PC-3 (cell line): ENCODE results near the gene UBE4A. TPM values are rescaled to one million over a fixed set of nuclear protein-coding genes. Genes with fewer than 3 reads are reported as not detected.
A peak's percentile ranks its signal among the peaks of the same experiment; 100 is the strongest.

Source experiments
- ATAC-seq: fragments of 200-7000 bp; cut with Tn5 transposase; 2 replicates; pipeline ENCODE4 v1.9.1; 2020; ENCODE audit warnings: mild to moderate bottlenecking, moderate library complexity
- BruUV-seq: library from RNA; stranded (reverse); fragments of 400-500 nt; replicated peaks from 2 replicates; lab custom pipeline; 2021; lab: Mats Ljungman, UMichigan
- CTCF ChIA-PET: fragments of 300-600 bp; sonication (Branson Sonifier 250); formaldehyde crosslinking; loops from one replicate; lab custom pipeline; 2022; ENCODE audit warnings: antibody characterized with exemption; lab: Charles Lee
- POLR2A ChIA-PET: fragments of 300-600 bp; sonication (Branson Sonifier 250); formaldehyde crosslinking; loops from one replicate; lab custom pipeline; 2022; ENCODE audit warnings: antibody characterized with exemption; ENCODE audit not compliant: unreplicated experiment; lab: Charles Lee
- DNase-seq: peaks from one replicate; pipeline ENCODE4 v3.0.0-alpha.2; 2015
- H2AFZ ChIP-seq: fragments of 300-600 bp; sonication (generic); 2 replicates; pipeline ENCODE4 v1.6.0; 2016; ENCODE audit warnings: antibody characterized with exemption, low read length
- H3F3A ChIP-seq: fragments of 300-600 bp; sonication (generic); one replicate; pipeline ENCODE4 v1.6.0; 2017; ENCODE audit warnings: antibody characterized with exemption, low read length, control low read depth, mild to moderate bottlenecking; ENCODE audit not compliant: unreplicated experiment
- H3K27ac ChIP-seq: fragments of 300-600 bp; sonication (generic); 2 replicates; pipeline ENCODE4 v1.5.1; 2016; ENCODE audit warnings: mild to moderate bottlenecking, low read length
- H3K27me3 ChIP-seq: fragments of 300-600 bp; sonication (generic); 2 replicates; pipeline ENCODE4 v1.6.1; 2016; ENCODE audit warnings: low read length, mixed read lengths
- H3K36me3 ChIP-seq: fragments of 300-600 bp; sonication (generic); 2 replicates; pipeline ENCODE4 v1.6.1; 2016; ENCODE audit warnings: low read depth, mixed run types, low read length, mixed read lengths
- H3K4me1 ChIP-seq: fragments of 300-600 bp; sonication (generic); 2 replicates; pipeline ENCODE4 v1.5.1; 2016; ENCODE audit warnings: low read length; ENCODE audit not compliant: insufficient read depth
- H3K4me2 ChIP-seq: fragments of 300-600 bp; sonication (generic); 2 replicates; pipeline ENCODE4 v1.6.0; 2016; ENCODE audit warnings: low read length
- H3K4me3 ChIP-seq: fragments of 300-600 bp; sonication (generic); 2 replicates; pipeline ENCODE4 v1.5.1; 2016; ENCODE audit warnings: mild to moderate bottlenecking, low read length, mixed read lengths
- H3K79me2 ChIP-seq: fragments of 300-600 bp; sonication (generic); 2 replicates; pipeline ENCODE4 v1.6.1; 2017; ENCODE audit warnings: low read length, mixed read lengths
- H3K9ac ChIP-seq: fragments of 300-600 bp; sonication (generic); 2 replicates; pipeline ENCODE4 v1.6.0; 2016; ENCODE audit warnings: mild to moderate bottlenecking, low read length
- H3K9me2 ChIP-seq: fragments of 300-600 bp; sonication (generic); replicated peaks from 2 replicates; pipeline ENCODE4 v1.6.1; 2016; ENCODE audit warnings: mixed run types, low read length, mixed read lengths
- H3K9me3 ChIP-seq: fragments of 300-600 bp; sonication (generic); 2 replicates; pipeline ENCODE4 v1.6.1; 2016; ENCODE audit warnings: low read length, mixed read lengths
- H4K20me1 ChIP-seq: fragments of 300-600 bp; sonication (generic); 2 replicates; pipeline ENCODE4 v1.6.1; 2016; ENCODE audit warnings: low read length, mixed read lengths
- EZH2 ChIP-seq: fragments of 300-600 bp; sonication (generic); IDR thresholded peaks from one replicate; pipeline ENCODE4 v1.6.1; 2017; ENCODE audit warnings: antibody characterized with exemption, mild to moderate bottlenecking, low read length; ENCODE audit not compliant: unreplicated experiment
- EZH2phosphoT487 ChIP-seq: fragments of 300-600 bp; sonication (generic); IDR thresholded peaks from 2 replicates; pipeline ENCODE4 v1.6.1; 2018; ENCODE audit warnings: mild to moderate bottlenecking, antibody characterized with exemption, low read length, borderline replicate concordance
- intact Hi-C: fragments of 100-400 bp; cut with micrococcal nuclease; formaldehyde crosslinking; loops from 2 replicates; pipeline ENCODE4 v1.9.0; 2023
- total RNA-seq: library from RNA; depleted of rRNA; stranded (reverse); fragments of >200 nt; gene quantifications from 2 replicates; pipeline ENCODE4 v1.2.3, GENCODE V29; 2014
- TF ChIP-seq, protein P1 (sequence below): fragments of 300-600 bp; sonication (generic); conservative IDR thresholded peaks from 2 replicates; pipeline ENCODE4 v1.5.1; 2017; ENCODE audit warnings: antibody characterized with exemption, low read depth, mild to moderate bottlenecking, low read length

Gene UBE4A
- total RNA-seq, 1 experiment from 2014 or later = 56.4 TPM

DNA sequence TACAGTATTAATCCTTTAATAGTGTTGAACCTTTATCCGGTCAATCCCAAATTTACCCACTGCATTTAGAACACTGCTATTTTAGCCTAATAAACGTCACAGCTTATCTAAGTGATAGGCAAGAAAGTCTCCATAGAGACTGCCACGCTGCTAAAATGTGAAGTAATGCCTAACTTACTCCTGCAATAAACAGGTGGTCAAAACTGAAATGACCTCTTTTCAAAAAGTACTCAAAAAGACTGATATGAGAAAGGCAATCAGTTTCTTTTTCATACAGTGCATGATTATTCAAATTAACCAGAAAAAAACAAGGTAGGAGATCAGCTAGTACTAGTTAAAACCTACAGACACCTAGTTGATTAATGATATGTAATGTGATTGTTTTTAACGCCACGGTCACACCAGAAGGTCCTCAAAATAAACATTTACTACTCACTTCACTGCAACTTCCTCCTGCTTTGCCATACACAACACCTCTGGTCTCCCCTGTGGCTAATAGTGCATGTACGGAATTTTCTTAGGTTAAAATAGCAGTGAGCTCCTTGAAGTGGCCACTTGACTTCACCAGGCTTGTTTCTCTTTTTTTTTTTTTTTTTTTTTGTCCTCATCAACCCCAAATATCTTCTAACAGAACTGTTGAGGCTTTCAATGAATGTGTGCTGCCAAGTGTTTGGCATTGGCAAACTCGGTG, 50.8 kb downstream of the UBE4A start:
- H3K27ac ChIP-seq = no peak overlapping the region
- H3K4me3 ChIP-seq = no peak overlapping the region
- H3K4me1 ChIP-seq = peaks cover 2% of the 10 kb centered on the region
- H3K9ac ChIP-seq = no peak overlapping the region
- H3K4me2 ChIP-seq = no peak overlapping the region
- peaks cover 13% of the 10 kb centered on the region for H4K20me1 ChIP-seq
- DNase-seq (no peak), ATAC-seq (no peak)
- H3F3A ChIP-seq = peaks cover 5% of the 10 kb centered on the region
- no peak overlapping the region for H2AFZ ChIP-seq
- H3K27me3 ChIP-seq = no peaks in the 10 kb centered on the region
- no peak for TF ChIP-seq EZH2phosphoT487
- TF ChIP-seq, protein P1, sequence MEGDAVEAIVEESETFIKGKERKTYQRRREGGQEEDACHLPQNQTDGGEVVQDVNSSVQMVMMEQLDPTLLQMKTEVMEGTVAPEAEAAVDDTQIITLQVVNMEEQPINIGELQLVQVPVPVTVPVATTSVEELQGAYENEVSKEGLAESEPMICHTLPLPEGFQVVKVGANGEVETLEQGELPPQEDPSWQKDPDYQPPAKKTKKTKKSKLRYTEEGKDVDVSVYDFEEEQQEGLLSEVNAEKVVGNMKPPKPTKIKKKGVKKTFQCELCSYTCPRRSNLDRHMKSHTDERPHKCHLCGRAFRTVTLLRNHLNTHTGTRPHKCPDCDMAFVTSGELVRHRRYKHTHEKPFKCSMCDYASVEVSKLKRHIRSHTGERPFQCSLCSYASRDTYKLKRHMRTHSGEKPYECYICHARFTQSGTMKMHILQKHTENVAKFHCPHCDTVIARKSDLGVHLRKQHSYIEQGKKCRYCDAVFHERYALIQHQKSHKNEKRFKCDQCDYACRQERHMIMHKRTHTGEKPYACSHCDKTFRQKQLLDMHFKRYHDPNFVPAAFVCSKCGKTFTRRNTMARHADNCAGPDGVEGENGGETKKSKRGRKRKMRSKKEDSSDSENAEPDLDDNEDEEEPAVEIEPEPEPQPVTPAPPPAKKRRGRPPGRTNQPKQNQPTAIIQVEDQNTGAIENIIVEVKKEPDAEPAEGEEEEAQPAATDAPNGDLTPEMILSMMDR = no peak
- TF ChIP-seq EZH2 = no peak
- peaks cover 31% of the 10 kb centered on the region for H3K79me2 ChIP-seq
- no peaks in the 10 kb centered on the region for H3K9me3 ChIP-seq
- BruUV-seq = no TSS peak
- H3K9me2 ChIP-seq = no peaks in the 10 kb centered on the region
- peaks cover 36% of the 10 kb centered on the region for H3K36me3 ChIP-seq
- CTCF ChIA-PET = no interaction called here
- POLR2A ChIA-PET = no interaction called here
- intact Hi-C loops = no loop called here

DNA sequence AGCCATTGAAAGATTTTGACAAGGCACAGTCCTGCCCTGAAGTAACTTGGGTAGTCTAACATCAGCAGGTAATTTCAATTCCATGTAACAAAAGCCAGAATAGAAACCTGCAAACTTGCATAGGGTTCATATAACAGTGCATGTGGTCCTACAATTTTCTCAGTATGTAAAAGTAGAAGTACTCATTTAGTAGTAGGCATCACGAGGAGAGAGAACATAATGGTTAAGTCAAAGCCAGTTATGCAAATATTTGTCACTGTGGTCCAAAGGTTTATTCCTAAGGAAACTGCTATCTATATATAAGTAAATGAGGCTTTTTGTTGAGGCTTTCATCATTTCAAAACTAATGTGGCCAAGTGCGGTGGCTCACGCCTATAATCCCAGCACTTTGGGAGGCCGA, 52.1 kb downstream of the UBE4A start:
- Histone ChIP-seq H3K27ac (no peak overlapping the region), H3K4me3 (no peak overlapping the region), H3K4me1 (peaks cover 15% of the 10 kb centered on the region), H3K36me3 (peaks cover 25% of the 10 kb centered on the region), H3K27me3 (no peaks in the 10 kb centered on the region), H3K9me2 (no peaks in the 10 kb centered on the region), H4K20me1 (peaks cover 5% of the 10 kb centered on the region), H3K4me2 (no peak overlapping the region), H3K79me2 (peaks cover 17% of the 10 kb centered on the region), H2AFZ (no peak overlapping the region), H3F3A (peaks cover 8% of the 10 kb centered on the region), H3K9me3 (no peaks in the 10 kb centered on the region), H3K9ac (no peak overlapping the region)
- TSS peak; percentile 7 for BruUV-seq
- TF ChIP-seq EZH2phosphoT487 (no peak), EZH2 (no peak)
- TF ChIP-seq, protein P1 = no peak
- DNase-seq = no peak
- no peak for ATAC-seq
- intact Hi-C loops = no loop called here
- POLR2A ChIA-PET = no interaction called here
- CTCF ChIA-PET = no interaction called here

DNA sequence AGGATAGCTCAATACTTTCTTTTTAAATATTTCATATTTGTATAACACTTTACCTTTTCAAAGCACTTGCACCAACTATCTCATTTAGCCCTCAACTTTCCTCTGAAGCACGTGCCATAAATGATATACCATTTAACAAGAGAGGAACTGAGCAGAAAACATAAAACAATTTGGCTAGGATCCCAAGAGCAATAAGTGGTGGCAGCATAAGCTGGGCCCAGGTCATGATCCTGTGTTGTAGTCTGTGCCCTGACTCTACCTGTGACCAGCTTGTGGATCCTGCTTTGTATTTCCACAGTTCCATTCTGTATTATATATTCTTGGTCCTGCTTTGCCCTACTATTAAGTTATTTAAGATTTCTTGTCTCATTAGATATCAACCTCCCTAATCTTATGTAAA, 53.5 kb downstream of the UBE4A start:
- H3K9ac ChIP-seq = no peak overlapping the region
- peaks cover 4% of the 10 kb centered on the region; the same call in 1 of the 2 replicates for H4K20me1 ChIP-seq
- peaks cover 14% of the 10 kb centered on the region for H3K36me3 ChIP-seq
- no peaks in the 10 kb centered on the region for H3K27me3 ChIP-seq
- peaks cover 6% of the 10 kb centered on the region; the same call in 1 of the 2 replicates for H3K79me2 ChIP-seq
- no TSS peak for BruUV-seq
- CTCF ChIA-PET = no interaction called here
- H2AFZ ChIP-seq = no peak overlapping the region
- ATAC-seq = no peak
- H3K27ac ChIP-seq = no peak overlapping the region
- intact Hi-C loops = no loop called here
- no peaks in the 10 kb centered on the region for H3K9me3 ChIP-seq
- no peak overlapping the region for H3K4me2 ChIP-seq
- H3K9me2 ChIP-seq = no peaks in the 10 kb centered on the region
- POLR2A ChIA-PET = no interaction called here
- no peak overlapping the region for H3K4me3 ChIP-seq
- no peak for DNase-seq
- H3F3A ChIP-seq = peaks cover 8% of the 10 kb centered on the region
- TF ChIP-seq, protein P1 = no peak
- TF ChIP-seq EZH2phosphoT487 (no peak), EZH2 (no peak)
- H3K4me1 ChIP-seq = peaks cover 21% of the 10 kb centered on the region
